HCT116 (cell line): Measurements from ENCODE around the gene LENG9. TPM values are rescaled to one million over a fixed set of nuclear protein-coding genes. Genes with fewer than 3 reads are reported as not detected.

Source experiments
- ATAC-seq: fragments of 200-7000 bp; cut with Tn5 transposase; 2 replicates; pipeline ENCODE4 v1.9.1; 2020; ENCODE audit warnings: mild to moderate bottlenecking, moderate library complexity
- BruUV-seq: library from RNA; stranded (reverse); fragments of 400-500 nt; replicated peaks from 2 replicates; lab custom pipeline; 2021; lab: Mats Ljungman, UMichigan
- CTCF ChIA-PET: fragments of 300-600 bp; sonication (Branson Sonifier 250); formaldehyde crosslinking; loops from one replicate; lab custom pipeline; 2021; ENCODE audit warnings: antibody characterized with exemption; lab: Charles Lee
- POLR2A ChIA-PET: fragments of 300-600, 350-600 bp; sonication (Branson Sonifier 250); formaldehyde crosslinking; loops from one replicate; lab custom pipeline; 2021; ENCODE audit warnings: antibody characterized with exemption; lab: Charles Lee
- RAD21 ChIA-PET, 2 experiments: fragments of 300-600 bp; sonication (Branson Sonifier 250); formaldehyde crosslinking; loops; one replicate each; lab custom pipeline; 2023; ENCODE audit warnings: low total read pairs in 2 of 2; ENCODE audit not compliant: uncharacterized antibody in 2 of 2, unreplicated experiment in 2 of 2, low non-redundant PET in 1 of 2; lab: Charles Lee
- DNase-seq: peaks from one replicate; pipeline ENCODE4 v3.0.0-alpha.2; 2010; ENCODE audit warnings: low read depth, low spot score
- H2AFZ ChIP-seq: fragments of 200-600 bp; shearing (Covaris generic), sonication (generic); 2 replicates; pipeline ENCODE4 v1.6.1; 2017; ENCODE audit warnings: low read depth, mixed run types, mixed read lengths, antibody characterized with exemption, low read length; ENCODE audit not compliant: poor library complexity, severe bottlenecking
- H3K27ac ChIP-seq: 2 replicates; pipeline ENCODE4 v1.5.1; 2012; ENCODE audit warnings: low read depth, low read length
- H3K27me3 ChIP-seq: fragments of 200-600 bp; sonication (generic); 2 replicates; pipeline ENCODE4 v1.6.1; 2016; ENCODE audit warnings: mixed run types, low read length, mixed read lengths; ENCODE audit not compliant: insufficient read depth
- H3K36me3 ChIP-seq, 2 experiments: fragments of 200-500 bp in 1 of 2; fragments of 200-600 bp in 1 of 2; sonication (Bioruptor generic) in 1 of 2; sonication (generic) in 1 of 2; 2 replicates each; pipeline versions ENCODE4 v1.5.1 to v1.6.1; 2014 to 2016; ENCODE audit warnings: low read length in 2 of 2, inconsistent platforms in 1 of 2, mixed read lengths in 1 of 2, mixed run types in 1 of 2; ENCODE audit not compliant: insufficient read depth in 2 of 2, control insufficient read depth in 1 of 2
- H3K4me1 ChIP-seq, 2 experiments: fragments of 200-600 bp in 1 of 2; sonication (generic) in 1 of 2; 2 replicates each; pipeline versions ENCODE4 v1.5.1 to v1.6.1; 2012 to 2017; ENCODE audit warnings: low read length in 2 of 2, inconsistent platforms in 1 of 2, mild to moderate bottlenecking in 1 of 2, mixed read lengths in 1 of 2, mixed run types in 1 of 2, moderate library complexity in 1 of 2; ENCODE audit not compliant: insufficient read depth in 2 of 2, control insufficient read depth in 1 of 2
- H3K4me2 ChIP-seq: fragments of 200-600 bp; sonication (generic); 2 replicates; pipeline ENCODE4 v1.6.1; 2017; ENCODE audit warnings: mixed run types, low read length, mixed read lengths
- H3K4me3 ChIP-seq, 2 experiments: fragments of 200-600 bp in 1 of 2; sonication (generic) in 1 of 2; replicated peaks in 1 of 2; 2 replicates each; pipeline ENCODE4 v1.5.1; 2011 to 2016; ENCODE audit warnings: low read length in 2 of 2, control low read depth in 1 of 2, low read depth in 1 of 2, mild to moderate bottlenecking in 1 of 2, mixed read lengths in 1 of 2, mixed run types in 1 of 2
- H3K79me2 ChIP-seq: fragments of 200-600 bp; sonication (generic); 2 replicates; pipeline ENCODE4 v1.6.1; 2017; ENCODE audit warnings: mild to moderate bottlenecking, mixed run types, low read length, moderate library complexity, mixed read lengths; ENCODE audit not compliant: insufficient read depth
- H3K9ac ChIP-seq: fragments of 200-600 bp; sonication (generic); 2 replicates; pipeline ENCODE4 v1.6.1; 2016; ENCODE audit warnings: low read length, mixed read lengths
- H3K9me2 ChIP-seq: fragments of 200-600 bp; sonication (generic), shearing (Covaris generic); 2 replicates; pipeline ENCODE4 v1.6.1; 2017; ENCODE audit warnings: mixed run types, mild to moderate bottlenecking, moderate library complexity; ENCODE audit not compliant: insufficient read depth
- H3K9me3 ChIP-seq, 2 experiments: fragments of 200-500 bp in 1 of 2; fragments of 200-600 bp in 1 of 2; sonication (Bioruptor generic) in 1 of 2; sonication (generic) in 1 of 2; 2 replicates each; pipeline ENCODE4 v1.6.1; 2014 to 2017; ENCODE audit warnings: low read length in 2 of 2, mixed read lengths in 2 of 2, inconsistent platforms in 1 of 2, low read depth in 1 of 2, mild to moderate bottlenecking in 1 of 2, mixed run types in 1 of 2, moderate library complexity in 1 of 2; ENCODE audit not compliant: control insufficient read depth in 1 of 2, insufficient read depth in 1 of 2
- H4K20me1 ChIP-seq: fragments of 200-600 bp; sonication (generic), shearing (Covaris generic); 2 replicates; pipeline ENCODE4 v1.6.1; 2017; ENCODE audit warnings: mixed run types, mild to moderate bottlenecking, moderate library complexity; ENCODE audit not compliant: insufficient read depth
- CEBPB ChIP-seq: IDR thresholded peaks from 2 replicates; pipeline ENCODE4 v1.6.1; 2012; ENCODE audit warnings: low read depth
- ELF1 ChIP-seq: IDR thresholded peaks from 2 replicates; pipeline ENCODE4 v1.6.1; 2012; ENCODE audit warnings: low read depth, borderline replicate concordance
- EZH2 ChIP-seq: fragments of 200-600 bp; sonication (generic); IDR thresholded peaks from 2 replicates; pipeline ENCODE4 v1.6.1; 2017; ENCODE audit warnings: antibody characterized with exemption, mixed run types
- FOSL1 ChIP-seq: IDR thresholded peaks from 2 replicates; pipeline ENCODE4 v1.6.1; 2012; ENCODE audit warnings: low read depth
- POLR2A ChIP-seq: IDR thresholded peaks from 2 replicates; pipeline ENCODE4 v1.7.0; 2011; ENCODE audit warnings: borderline replicate concordance; ENCODE audit not compliant: insufficient read depth, insufficient read length; ENCODE audit errors: extremely low read depth
- SP1 ChIP-seq: IDR thresholded peaks from 2 replicates; pipeline ENCODE4 v1.6.1; 2012; ENCODE audit warnings: low read depth
- YY1 ChIP-seq: IDR thresholded peaks from 2 replicates; pipeline ENCODE4 v1.6.1; 2011; ENCODE audit warnings: low read length, low read depth, moderate library complexity, mild to moderate bottlenecking; ENCODE audit not compliant: insufficient replicate concordance; ENCODE audit errors: extremely low read depth
- ZNF274 ChIP-seq: fragments of 200-500 bp; sonication (Bioruptor generic); IDR thresholded peaks from 2 replicates; pipeline ENCODE4 v1.6.1; 2014; ENCODE audit warnings: mild to moderate bottlenecking, low read depth, low read length, inconsistent platforms
- intact Hi-C: fragments of 100-400 bp; cut with micrococcal nuclease; formaldehyde crosslinking; loops from 2 replicates; pipeline ENCODE4 v1.10.0; 2022
- total RNA-seq: library from RNA; stranded (reverse); gene quantifications from one replicate; pipeline ENCODE4 v1.2.1, GENCODE V29; 2021; ENCODE audit not compliant: unreplicated experiment

The LENG9 gene
- total RNA-seq, 1 experiment from 2014 or later: 9.0 TPM

GRCh38 chr19:54464630-54465425, 1.2 kb upstream of the LENG9 start (continued):
- no peak for TF ChIP-seq ZNF274
- no peak for TF ChIP-seq EZH2
- TF ChIP-seq POLR2A: peak; percentile 26
- TF ChIP-seq ELF1: no peak
- no peak for TF ChIP-seq FOSL1

- intact Hi-C loops: no loop called here
- Histone ChIP-seq H3K9ac (peak overlapping the region; percentile 96), H4K20me1 (no peaks in the 10 kb centered on the region), H3K36me3 (peaks cover 12% of the 10 kb centered on the region in 2 experiments; a peak in 3 of 4 replicates), H3K27ac (peak overlapping the region; percentile 99), H3K4me2 (peak overlapping the region; percentile 97), H3K9me3 (no peaks in the 10 kb centered on the region), H3K4me3 (peak overlapping the region; percentile 50 to 83), H2AFZ (no peak overlapping the region), H3K79me2 (peaks cover 32% of the 10 kb centered on the region), H3K9me2 (no peaks in the 10 kb centered on the region), H3K4me1 (peaks cover 7 to 26% of the 10 kb centered on the region in 2 experiments; a peak in 3 of 4 replicates), H3K27me3 (no peaks in the 10 kb centered on the region)
- RAD21 ChIA-PET: no interaction called here
- peak; percentile 66 for ATAC-seq
- no TSS peak for BruUV-seq
- CTCF ChIA-PET: interaction anchor here (1.0 to 1.6 kb wide), 2 partner anchors 14 to 15 kb away, joined by 5 to 8 read pairs; partner anchors contain the start of gene LENG8
- POLR2A ChIA-PET: interaction anchor here (0.6 to 2.3 kb wide), 9 partner anchors 9 to 626 kb away, joined by 3 to 17 read pairs (median 5); partner anchors contain the start of genes CDC42EP5 and LENG8
- TF ChIP-seq POLR2A: no peak
- peak; percentile 32; the same call in 1 of the 2 replicates for TF ChIP-seq SP1
- TF ChIP-seq FOSL1: no peak
- no peak for TF ChIP-seq YY1
- no peak for TF ChIP-seq CEBPB
- peak; percentile 97 for DNase-seq
These were observed 559 bp upstream of the LENG9 start for GRCh38 chr19:54464044-54464629.
